Lung (tissue), 12 donors: Measurements from ENCODE around the gene LEMD2. TPM values are rescaled to one million over a fixed set of nuclear protein-coding genes. Genes with fewer than 3 reads are reported as not detected.
A peak's percentile ranks its signal among the peaks of the same experiment; 100 is the strongest.

Experiments used
- ATAC-seq: fragments of 200-7000 bp; cut with Tn5 transposase; one replicate; pipeline ENCODE4 v1.9.1; 2020; ENCODE audit warnings: moderate number of reproducible peaks; ENCODE audit not compliant: insufficient read depth, low FRiP score
- DNase-seq, 3 donors: peaks; one replicate each; pipeline ENCODE4 v3.0.0-alpha.2; 2013 to 2017
- H3K27ac ChIP-seq, 2 donors: one replicate each; pipeline ENCODE4 v1.5.1; 2013; ENCODE audit warnings: mild to moderate bottlenecking in 2 of 2, moderate library complexity in 2 of 2, control low read depth in 1 of 2, inconsistent platforms in 1 of 2, low read depth in 1 of 2, low read length in 1 of 2
- H3K27me3 ChIP-seq, 3 donors: one replicate each; pipeline ENCODE4 v1.5.1; 2013; ENCODE audit warnings: low read length in 2 of 3; ENCODE audit not compliant: control insufficient read depth in 3 of 3, insufficient read depth in 3 of 3
- H3K36me3 ChIP-seq, 4 donors: one replicate each; pipeline ENCODE4 v1.5.1; 2013; ENCODE audit warnings: low read length in 4 of 4, mild to moderate bottlenecking in 1 of 4, moderate library complexity in 1 of 4; ENCODE audit not compliant: control insufficient read depth in 4 of 4, insufficient read depth in 4 of 4
- H3K4me1 ChIP-seq, 5 donors: one replicate each; pipeline ENCODE4 v1.5.1; 2013; ENCODE audit warnings: low read length in 5 of 5, mild to moderate bottlenecking in 2 of 5, moderate library complexity in 1 of 5; ENCODE audit not compliant: control insufficient read depth in 5 of 5, insufficient read depth in 5 of 5
- H3K4me3 ChIP-seq: one replicate; pipeline ENCODE4 v1.5.1; 2013; ENCODE audit warnings: mild to moderate bottlenecking, control low read depth, moderate library complexity
- H3K9ac ChIP-seq, 2 donors: one replicate each; pipeline ENCODE4 v1.5.1; 2013; ENCODE audit warnings: low read length in 2 of 2, control low read depth in 1 of 2; ENCODE audit not compliant: insufficient read depth in 1 of 2
- H3K9me3 ChIP-seq, 4 donors: one replicate each; pipeline ENCODE4 v1.5.1; 2013; ENCODE audit warnings: low read length in 3 of 4, mild to moderate bottlenecking in 1 of 4, moderate library complexity in 1 of 4; ENCODE audit not compliant: control insufficient read depth in 4 of 4, insufficient read depth in 3 of 4
- WGBS, 2 donors: extraction: QIAGEN DNeasy Blood & Tissue Kit; methylation state at CpG; one replicate each; pipeline ENCODE4 v1.1.7; 2013; 5-methylcytosine and 5-hydroxymethylcytosine counted together
- polyA plus RNA-seq, 2 donors: library from polyadenylated mRNA; stranded (reverse); fragments of 200-250 nt; gene quantifications; one replicate each; pipeline ENCODE4 v1.2.1, GENCODE V29; 2013
- total RNA-seq, 2 donors: library from RNA; depleted of rRNA in 1 of 2; stranded (reverse); fragments of >200 nt in 1 of 2; gene quantifications; one replicate each; pipeline ENCODE4 v1.2.1, GENCODE V29; 2014 to 2021
- TF ChIP-seq, protein P1 (sequence below): IDR thresholded peaks from 2 replicates; pipeline ENCODE4 v1.5.1; 2012; ENCODE audit warnings: mild to moderate bottlenecking; ENCODE audit errors: control extremely low read depth, extremely low read depth
- donor health status: control.
- donor health status: control.
- donor health status: Bipolar disorder and iron deficiency.
- donor health status: healthy.
- donor health status: DM: yes; HTN: yes; CAD: no.

The LEMD2 gene
- total and polyA plus RNA-seq, 4 donors: 52.1 to 63.6 (median 54.5) TPM

DNA sequence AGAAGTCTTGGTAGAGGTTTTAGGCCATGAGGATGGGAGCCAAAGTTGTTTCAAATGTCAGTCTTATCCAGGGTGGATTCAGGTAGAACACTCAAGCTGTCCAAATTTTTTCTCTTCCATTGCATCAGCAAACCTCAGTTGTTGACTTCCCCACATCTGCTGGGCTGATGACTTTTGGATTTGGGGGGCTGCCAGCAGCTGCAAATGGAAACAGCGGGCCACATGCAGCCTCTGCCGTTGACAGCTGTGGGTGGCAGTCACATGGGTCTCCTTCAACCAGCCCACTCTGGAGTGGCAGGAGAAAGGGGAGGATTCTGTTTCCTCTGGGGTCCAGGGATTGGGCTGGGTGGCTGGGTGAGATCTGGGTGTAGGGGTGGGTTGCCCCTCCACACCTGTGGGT is 20.7 kb upstream of the LEMD2 start:
- WGBS, 2 donors: 44 to 58% methylated on average over 2 of the region's 2 CpGs
- ATAC-seq (no peak), DNase-seq (peak; percentile 58 to 62 (median 58))
- Histone ChIP-seq H3K4me1 (no peaks in the 10 kb centered on the region), H3K9me3 (no peaks in the 10 kb centered on the region), H3K27me3 (no peaks in the 10 kb centered on the region), H3K4me3 (no peak overlapping the region), H3K9ac (no peak overlapping the region), H3K36me3 (no peaks in the 10 kb centered on the region), H3K27ac (no peak overlapping the region)
- TF ChIP-seq, protein P1, sequence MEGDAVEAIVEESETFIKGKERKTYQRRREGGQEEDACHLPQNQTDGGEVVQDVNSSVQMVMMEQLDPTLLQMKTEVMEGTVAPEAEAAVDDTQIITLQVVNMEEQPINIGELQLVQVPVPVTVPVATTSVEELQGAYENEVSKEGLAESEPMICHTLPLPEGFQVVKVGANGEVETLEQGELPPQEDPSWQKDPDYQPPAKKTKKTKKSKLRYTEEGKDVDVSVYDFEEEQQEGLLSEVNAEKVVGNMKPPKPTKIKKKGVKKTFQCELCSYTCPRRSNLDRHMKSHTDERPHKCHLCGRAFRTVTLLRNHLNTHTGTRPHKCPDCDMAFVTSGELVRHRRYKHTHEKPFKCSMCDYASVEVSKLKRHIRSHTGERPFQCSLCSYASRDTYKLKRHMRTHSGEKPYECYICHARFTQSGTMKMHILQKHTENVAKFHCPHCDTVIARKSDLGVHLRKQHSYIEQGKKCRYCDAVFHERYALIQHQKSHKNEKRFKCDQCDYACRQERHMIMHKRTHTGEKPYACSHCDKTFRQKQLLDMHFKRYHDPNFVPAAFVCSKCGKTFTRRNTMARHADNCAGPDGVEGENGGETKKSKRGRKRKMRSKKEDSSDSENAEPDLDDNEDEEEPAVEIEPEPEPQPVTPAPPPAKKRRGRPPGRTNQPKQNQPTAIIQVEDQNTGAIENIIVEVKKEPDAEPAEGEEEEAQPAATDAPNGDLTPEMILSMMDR: no peak

DNA sequence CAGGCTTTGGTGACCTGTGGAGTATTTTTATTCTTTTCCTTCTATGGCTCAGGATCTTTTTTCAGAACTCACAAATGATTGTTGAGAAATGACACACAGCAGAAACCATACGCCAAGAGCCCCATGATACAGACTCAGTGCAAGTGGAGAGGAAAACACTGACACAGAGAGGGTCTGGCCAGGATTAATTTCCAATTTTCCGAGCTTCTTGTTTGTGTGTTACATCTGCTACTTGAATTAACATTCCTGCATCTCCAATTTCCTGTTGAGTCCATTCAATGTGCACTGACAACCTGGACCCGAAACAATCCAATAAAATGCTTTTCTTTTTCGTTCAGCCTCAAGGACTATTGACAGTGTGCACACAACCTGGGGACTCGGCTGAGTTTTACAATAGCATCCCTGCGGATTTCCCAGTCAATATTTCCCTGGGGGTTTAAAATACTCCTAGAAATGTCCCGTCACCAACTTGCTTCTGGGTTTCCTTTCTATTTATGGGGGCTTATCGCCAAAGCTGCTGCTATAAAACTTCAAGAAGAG is 19.8 kb upstream of the LEMD2 start:
- 56 to 75% methylated on average over 8 of the region's 8 CpGs for WGBS, 2 donors
- TF ChIP-seq, protein P1: no peak
- DNase-seq: no peak

DNA sequence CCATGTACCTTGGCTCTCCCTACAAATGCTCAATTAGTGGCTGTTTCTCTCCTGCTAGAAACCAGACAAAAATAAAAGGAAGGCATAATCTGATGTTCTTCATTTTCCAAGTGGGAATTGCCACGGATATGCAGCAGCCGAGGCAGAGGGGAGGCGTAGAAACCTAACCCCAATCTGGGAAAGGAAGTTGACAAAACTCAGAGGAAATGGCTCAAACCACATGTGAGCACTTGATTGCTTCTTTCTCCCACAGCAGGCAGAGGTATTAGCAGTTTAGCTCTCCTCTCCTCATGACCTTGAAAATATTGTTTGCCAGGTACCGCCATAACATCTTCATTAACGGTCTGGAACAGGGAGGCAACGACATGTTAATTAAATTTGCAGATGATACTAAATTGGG is 18.7 kb upstream of the LEMD2 start:
- H3K36me3 ChIP-seq: no peaks in the 10 kb centered on the region
- no peak for ATAC-seq
- H3K27me3 ChIP-seq: no peaks in the 10 kb centered on the region
- 34 to 42% methylated on average over 6 of the region's 6 CpGs for WGBS, 2 donors
- H3K9me3 ChIP-seq: no peaks in the 10 kb centered on the region
- no peak overlapping the region for H3K4me3 ChIP-seq
- H3K9ac ChIP-seq: no peak overlapping the region
- TF ChIP-seq, protein P1: no peak
- no peak overlapping the region for H3K27ac ChIP-seq
- H3K4me1 ChIP-seq: no peaks in the 10 kb centered on the region
- DNase-seq: no peak

More for the DNA sequence above, 19.8 kb upstream of the LEMD2 start:
- Histone ChIP-seq H3K27ac (no peak overlapping the region), H3K9me3 (no peaks in the 10 kb centered on the region), H3K36me3 (no peaks in the 10 kb centered on the region), H3K4me1 (no peaks in the 10 kb centered on the region), H3K4me3 (no peak overlapping the region), H3K9ac (no peak overlapping the region), H3K27me3 (no peaks in the 10 kb centered on the region)
- no peak for ATAC-seq

DNA sequence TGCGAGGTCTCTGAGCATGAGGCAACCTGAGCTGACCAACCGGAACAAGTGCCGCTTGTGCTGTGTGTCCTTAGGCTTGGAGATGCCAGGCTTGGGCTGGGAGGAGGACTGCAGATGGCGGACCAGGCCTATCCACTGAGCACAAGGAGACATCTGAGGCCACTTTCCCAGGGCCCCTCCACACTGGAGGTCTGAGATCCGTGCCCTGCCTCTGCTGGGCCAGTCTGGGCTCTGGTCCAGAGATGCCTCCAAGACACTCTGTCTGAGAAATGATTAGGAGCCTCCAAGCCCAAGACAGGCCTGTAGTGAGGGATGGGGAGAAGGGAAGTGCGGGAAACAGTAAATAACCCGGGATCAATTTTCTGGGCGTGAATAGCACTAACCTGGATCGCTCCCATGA is 17.9 kb upstream of the LEMD2 start:
- Histone ChIP-seq H3K36me3 (no peaks in the 10 kb centered on the region), H3K4me1 (no peaks in the 10 kb centered on the region), H3K9ac (no peak overlapping the region), H3K27me3 (no peaks in the 10 kb centered on the region), H3K9me3 (no peaks in the 10 kb centered on the region), H3K27ac (no peak overlapping the region), H3K4me3 (no peak overlapping the region)
- TF ChIP-seq, protein P1: no peak
- WGBS, 2 donors: 81 to 88% methylated on average over 9 of the region's 9 CpGs
- no peak for ATAC-seq
- DNase-seq: no peak
